DMS153 (cell line): Measurements from ENCODE around the gene STING1.
A peak's percentile ranks its signal among the peaks of the same experiment; 100 is the strongest.

Source experiments
- DNase-seq: peaks from one replicate; lab custom pipeline; 2025; lab: John Stamatoyannopoulos, UW

Gene STING1

GRCh38 chr5:139439013-139439903 is 43.3 kb downstream of the STING1 start, which contains the start of gene DNAJC18:
Gene DNAJC18 (minus strand): TSS chr5:139439525. CDS start chr5:139439445, 80 bp downstream.
- DNase-seq, result peak; percentile 60

GRCh38 chr5:139438707-139439012 is 43.9 kb downstream of the STING1 start:
- DNase-seq, result no peak

GRCh38 chr5:139435676-139436075 is 46.9 kb downstream of the STING1 start:
- DNase-seq, result no peak

- no peak for DNase-seq
Measured at GRCh38 chr5:139431706-139432105, 50.9 kb downstream of the STING1 start.

- no peak for DNase-seq
Measured at GRCh38 chr5:139430015-139430414, 52.5 kb downstream of the STING1 start.

- no peak for DNase-seq
Measured at GRCh38 chr5:139426203-139426885, 56.2 kb downstream of the STING1 start.
